ENCODE data around the gene VWA3A. TPM values are rescaled to one million over a fixed set of nuclear protein-coding genes. Genes with fewer than 3 reads are reported as not detected.

Gene VWA3A
- total RNA-seq, 1 donor from 2014 or later, result 0.98 TPM

DNA sequence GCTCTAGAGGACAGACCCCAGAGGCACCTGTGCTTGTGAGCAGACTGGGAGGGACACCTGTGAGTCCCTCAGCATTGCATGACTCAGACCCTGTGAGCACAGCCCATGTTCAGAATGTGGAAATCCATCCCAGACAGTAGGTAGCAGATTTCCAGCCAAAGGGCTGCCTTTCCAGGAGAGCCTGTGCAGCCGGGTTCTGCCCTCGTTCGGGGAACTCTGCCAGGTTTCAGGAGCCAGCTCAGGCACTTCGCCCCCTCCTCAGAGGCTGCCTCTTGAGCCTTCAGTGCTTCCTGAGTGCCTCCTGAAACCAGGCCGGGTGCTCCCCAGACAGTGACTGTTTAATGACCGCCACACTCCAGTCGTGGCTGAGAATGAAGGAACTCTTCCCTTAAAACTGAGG, 46.7 kb downstream of the VWA3A start:
- Mint-ChIP-seq H3K27ac (no peak overlapping the region), H3K4me3 (ENCODE audit: low read depth) (no peak overlapping the region)

DNA sequence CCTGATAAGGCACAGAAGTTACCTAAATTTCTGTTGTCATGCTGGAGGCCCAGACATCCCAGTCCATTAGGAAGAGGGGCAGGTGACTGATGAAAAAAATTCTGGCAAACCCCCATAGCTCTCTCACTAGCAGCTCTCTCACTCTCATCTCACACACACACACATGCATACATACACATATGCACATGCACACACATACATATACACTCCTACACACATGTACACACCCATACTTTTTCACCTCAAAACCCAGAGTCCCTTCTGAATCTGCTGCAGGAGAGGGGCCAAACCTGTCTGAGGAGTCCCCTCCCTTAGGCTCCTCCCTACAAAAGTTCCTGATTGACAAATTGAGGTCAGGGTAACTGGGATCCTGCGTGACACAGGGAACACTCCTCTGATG, 47.4 kb downstream of the VWA3A start:
- Mint-ChIP-seq H3K9me3 (ENCODE audit: low read depth) (no peaks in the 10 kb centered on the region), H3K4me3 (ENCODE audit: low read depth) (no peak overlapping the region), H3K4me1 (ENCODE audit: low read depth) (peaks cover 1% of the 10 kb centered on the region), H3K27me3 (peaks cover 19% of the 10 kb centered on the region), H3K27ac (no peak overlapping the region), H3K36me3 (ENCODE audit: insufficient read depth) (no peaks in the 10 kb centered on the region)
- TF ChIP-seq, protein P1, sequence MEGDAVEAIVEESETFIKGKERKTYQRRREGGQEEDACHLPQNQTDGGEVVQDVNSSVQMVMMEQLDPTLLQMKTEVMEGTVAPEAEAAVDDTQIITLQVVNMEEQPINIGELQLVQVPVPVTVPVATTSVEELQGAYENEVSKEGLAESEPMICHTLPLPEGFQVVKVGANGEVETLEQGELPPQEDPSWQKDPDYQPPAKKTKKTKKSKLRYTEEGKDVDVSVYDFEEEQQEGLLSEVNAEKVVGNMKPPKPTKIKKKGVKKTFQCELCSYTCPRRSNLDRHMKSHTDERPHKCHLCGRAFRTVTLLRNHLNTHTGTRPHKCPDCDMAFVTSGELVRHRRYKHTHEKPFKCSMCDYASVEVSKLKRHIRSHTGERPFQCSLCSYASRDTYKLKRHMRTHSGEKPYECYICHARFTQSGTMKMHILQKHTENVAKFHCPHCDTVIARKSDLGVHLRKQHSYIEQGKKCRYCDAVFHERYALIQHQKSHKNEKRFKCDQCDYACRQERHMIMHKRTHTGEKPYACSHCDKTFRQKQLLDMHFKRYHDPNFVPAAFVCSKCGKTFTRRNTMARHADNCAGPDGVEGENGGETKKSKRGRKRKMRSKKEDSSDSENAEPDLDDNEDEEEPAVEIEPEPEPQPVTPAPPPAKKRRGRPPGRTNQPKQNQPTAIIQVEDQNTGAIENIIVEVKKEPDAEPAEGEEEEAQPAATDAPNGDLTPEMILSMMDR (IDR thresholded peaks at IDR 0.05; ENCODE audit: unreplicated experiment), result no peak
- DNase-seq (ENCODE audit: low spot score, unreplicated experiment), result no peak

More for the DNA sequence above, 46.7 kb downstream of the VWA3A start:
- Mint-ChIP-seq H3K9me3 (ENCODE audit: low read depth) (no peaks in the 10 kb centered on the region), H3K36me3 (ENCODE audit: insufficient read depth) (no peaks in the 10 kb centered on the region), H3K4me1 (ENCODE audit: low read depth) (peaks cover 1% of the 10 kb centered on the region), H3K27me3 (peaks cover 15% of the 10 kb centered on the region)
- DNase-seq (ENCODE audit: low spot score, unreplicated experiment), result no peak
- TF ChIP-seq, protein P1 (IDR thresholded peaks at IDR 0.05; ENCODE audit: unreplicated experiment), result no peak

DNA sequence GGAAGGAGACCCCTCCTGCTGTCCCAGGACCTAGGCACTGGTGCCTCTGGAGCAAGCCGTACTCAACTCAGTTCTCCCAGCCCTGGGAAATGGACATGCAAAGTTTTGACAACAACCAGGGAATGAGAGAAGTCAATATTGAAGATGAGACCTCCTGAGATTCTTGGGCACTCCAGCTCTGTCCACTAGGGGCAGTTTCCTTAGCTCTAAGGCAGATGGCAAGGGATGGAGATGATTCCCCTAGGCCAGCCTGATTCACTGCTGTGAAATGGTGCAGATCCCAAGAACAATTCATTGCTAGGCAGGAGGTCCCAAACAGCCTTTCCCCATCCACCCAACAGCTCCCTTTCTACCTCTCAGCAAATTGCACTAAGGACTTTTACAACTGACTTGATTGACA, 49.4 kb downstream of the VWA3A start:
- TF ChIP-seq, protein P1 (IDR thresholded peaks at IDR 0.05; ENCODE audit: unreplicated experiment), result peak; percentile 50
- Mint-ChIP-seq H3K36me3 (ENCODE audit: insufficient read depth) (no peaks in the 10 kb centered on the region), H3K9me3 (ENCODE audit: low read depth) (no peaks in the 10 kb centered on the region), H3K27ac (no peak overlapping the region), H3K4me1 (ENCODE audit: low read depth) (peaks cover 1% of the 10 kb centered on the region), H3K4me3 (ENCODE audit: low read depth) (no peak overlapping the region), H3K27me3 (peaks cover 17% of the 10 kb centered on the region)
- DNase-seq (ENCODE audit: low spot score, unreplicated experiment), result no peak

DNA sequence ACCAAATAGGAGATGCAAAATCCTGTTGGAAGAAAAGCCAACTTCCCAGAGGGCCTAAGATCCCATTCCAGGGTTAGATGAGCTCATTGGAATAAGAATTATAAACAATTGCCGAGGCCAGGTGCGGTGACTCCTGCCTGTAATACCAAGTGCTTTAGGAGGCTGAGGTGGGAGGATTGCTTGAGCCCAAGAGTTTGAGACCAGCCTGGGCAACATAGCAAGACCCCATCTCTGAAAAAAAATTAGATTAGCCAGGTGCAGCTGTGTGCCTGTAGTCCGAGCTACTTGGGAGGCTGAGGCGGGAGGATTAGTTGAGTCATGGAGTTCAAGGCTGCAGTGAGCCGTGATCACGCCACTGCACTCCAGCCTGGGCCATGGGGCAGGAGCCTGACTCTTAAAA, 52.2 kb downstream of the VWA3A start:
- H3K36me3 Mint-ChIP-seq (ENCODE audit: insufficient read depth), result no peaks in the 10 kb centered on the region
- TF ChIP-seq, protein P1 (IDR thresholded peaks at IDR 0.05; ENCODE audit: unreplicated experiment), result no peak
- peaks cover 5% of the 10 kb centered on the region for H3K4me1 Mint-ChIP-seq (ENCODE audit: low read depth)
- H3K9me3 Mint-ChIP-seq (ENCODE audit: low read depth), result no peaks in the 10 kb centered on the region
- peaks cover 15% of the 10 kb centered on the region for H3K27me3 Mint-ChIP-seq
- H3K4me3 Mint-ChIP-seq (ENCODE audit: low read depth), result no peak overlapping the region
- no peak overlapping the region for H3K27ac Mint-ChIP-seq
- DNase-seq (ENCODE audit: low spot score, unreplicated experiment), result no peak

DNA sequence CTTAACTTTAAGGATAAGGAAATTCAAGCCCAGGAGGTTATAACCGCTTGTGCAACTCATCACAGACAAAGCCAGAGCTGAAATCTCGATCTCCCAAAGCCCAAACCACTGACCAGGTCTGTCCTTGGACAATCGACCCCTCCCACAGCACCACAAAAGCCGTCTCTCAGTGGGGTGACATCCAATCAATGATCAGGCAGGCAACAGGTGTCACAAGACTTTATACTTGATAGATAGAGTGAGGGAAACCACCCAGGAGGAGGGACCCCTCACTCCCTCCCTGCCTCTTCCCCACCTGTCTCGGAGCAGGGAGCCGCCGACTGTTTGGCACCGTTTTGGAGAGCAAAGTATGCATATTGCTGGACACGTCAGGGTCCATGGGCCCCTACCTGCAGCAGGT, 55.5 kb downstream of the VWA3A start:
- H3K4me3 Mint-ChIP-seq (ENCODE audit: low read depth), result no peak overlapping the region
- no peak overlapping the region for H3K27ac Mint-ChIP-seq
- DNase-seq (ENCODE audit: low spot score, unreplicated experiment), result no peak

More for the DNA sequence above, 55.5 kb downstream of the VWA3A start:
- H3K36me3 Mint-ChIP-seq (ENCODE audit: insufficient read depth), result no peaks in the 10 kb centered on the region
- H3K9me3 Mint-ChIP-seq (ENCODE audit: low read depth), result no peaks in the 10 kb centered on the region
- TF ChIP-seq, protein P1 (IDR thresholded peaks at IDR 0.05; ENCODE audit: unreplicated experiment), result no peak
- peaks cover 4% of the 10 kb centered on the region for H3K4me1 Mint-ChIP-seq (ENCODE audit: low read depth)
- H3K27me3 Mint-ChIP-seq, result peaks cover 9% of the 10 kb centered on the region
